Posterior cingulate gyrus (tissue), 11 donors: ENCODE results near the gene RET.

Source experiments
- DNase-seq, 10 donors: peaks; one replicate each; pipeline versions ENCODE4 v3.0.0 to v3.0.0-alpha.2; 2020 to 2021; ENCODE audit warnings: mixed read lengths in 3 of 10
- intact Hi-C: fragments of 100-400 bp; cut with DNase I; formaldehyde crosslinking; loops from one replicate; pipeline ENCODE4 v1.15.1; 2023

The RET gene

GRCh38 chr10:43100366-43100765 lies 23.5 kb downstream of the RET start:
- DNase-seq: peak in 1 of 10 donors; percentile 70
- intact Hi-C loops: no loop called here

GRCh38 chr10:43102063-43102828 lies 25.4 kb downstream of the RET start:
- intact Hi-C loops: loop anchor here (2.0 kb wide), 1 partner anchor 349 kb away; no protein-coding TSS in a partner anchor
- peak in 1 of 10 donors; percentile 88 for DNase-seq

- intact Hi-C loops: loop anchor here (1.0 kb wide), 1 partner anchor 239 kb away; no protein-coding TSS in a partner anchor
- DNase-seq: peak; percentile 57 to 96 (median 74)
Observed at GRCh38 chr10:43105102-43105955, 28.5 kb downstream of the RET start.

GRCh38 chr10:43105956-43106229 lies 29.0 kb downstream of the RET start:
- no peak for DNase-seq
- intact Hi-C loops: loop anchor here (1.0 kb wide), 1 partner anchor 240 kb away; no protein-coding TSS in a partner anchor

- DNase-seq: peak in 2 of 10 donors; percentile 55 to 81
- intact Hi-C loops: no loop called here
Observed at GRCh38 chr10:43106256-43107091, 29.6 kb downstream of the RET start.

- peak in 2 of 10 donors; percentile 43 to 71 for DNase-seq
- intact Hi-C loops: no loop called here
Observed at GRCh38 chr10:43108951-43109350, 32.1 kb downstream of the RET start.

GRCh38 chr10:43109671-43110249 lies 32.9 kb downstream of the RET start:
- intact Hi-C loops: no loop called here
- peak in 3 of 10 donors; percentile 51 to 72 (median 54) for DNase-seq

- peak in 3 of 10 donors; percentile 55 to 69 (median 63) for DNase-seq
- intact Hi-C loops: no loop called here
Observed at GRCh38 chr10:43110338-43111071, 33.6 kb downstream of the RET start.

- DNase-seq: peak in 4 of 10 donors; percentile 4 to 74 (median 67)
- intact Hi-C loops: no loop called here
Observed at GRCh38 chr10:43111101-43111500, 34.2 kb downstream of the RET start.

GRCh38 chr10:43111921-43112607 lies 35.2 kb downstream of the RET start:
- intact Hi-C loops: no loop called here
- DNase-seq: peak in 4 of 10 donors; percentile 19 to 82 (median 64)

- intact Hi-C loops: no loop called here
- DNase-seq: peak in 4 of 10 donors; percentile 2 to 75 (median 50)
Observed at GRCh38 chr10:43112608-43112961, 35.7 kb downstream of the RET start.

- intact Hi-C loops: no loop called here
- DNase-seq: peak in 4 of 10 donors; percentile 10 to 61 (median 50)
Observed at GRCh38 chr10:43113201-43114087, 36.6 kb downstream of the RET start.

- intact Hi-C loops: no loop called here
- peak in 4 of 10 donors; percentile 19 to 79 (median 71) for DNase-seq
Observed at GRCh38 chr10:43114088-43114742, 37.3 kb downstream of the RET start.

- peak in 4 of 10 donors; percentile 18 to 76 (median 55) for DNase-seq
Observed at GRCh38 chr10:43114743-43115611, 38.1 kb downstream of the RET start.

GRCh38 chr10:43115881-43116595 lies 39.2 kb downstream of the RET start:
- intact Hi-C loops: no loop called here

More at GRCh38 chr10:43114743-43115611, 38.1 kb downstream of the RET start:
- intact Hi-C loops: no loop called here

GRCh38 chr10:43116596-43116995 lies 39.7 kb downstream of the RET start:
- peak in 4 of 10 donors; percentile 1 to 38 (median 18) for DNase-seq
- intact Hi-C loops: no loop called here

More at GRCh38 chr10:43115881-43116595, 39.2 kb downstream of the RET start:
- DNase-seq: peak in 4 of 10 donors; percentile 13 to 57 (median 41)
